ENCODE results near the gene ANKRD11. TPM values are rescaled to one million over a fixed set of nuclear protein-coding genes. Genes with fewer than 3 reads are reported as not detected.
"Not testable (repeated sequence)": the region's sequence is repeated elsewhere in the genome, so short reads cannot be mapped to it uniquely, and the experiment has no call there.

Gene ANKRD11
- total RNA-seq, 4 donors from 2014 or later: 49.8 to 114 (median 82.2) TPM

DNA sequence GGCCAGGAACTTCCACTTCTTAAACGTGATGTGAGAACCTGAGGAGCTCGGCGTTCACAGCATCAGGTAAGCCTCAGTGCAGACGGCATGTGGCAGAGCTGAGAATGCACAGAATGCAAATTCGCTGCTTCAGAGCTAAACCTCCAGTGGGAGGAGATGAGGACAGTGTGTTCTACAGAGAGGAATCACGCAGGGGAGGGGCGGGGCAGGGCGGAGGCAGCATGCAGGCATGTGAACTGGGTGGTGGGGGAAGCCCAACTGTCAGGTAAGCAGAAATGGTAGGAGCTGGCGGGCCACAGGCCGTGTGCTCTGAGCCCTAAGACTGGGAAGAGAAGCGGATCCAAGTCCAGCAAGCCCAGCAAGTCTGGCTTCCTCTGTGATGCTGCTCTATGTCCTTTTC, 178.2 kb downstream of the ANKRD11 start:
- ATAC-seq (ENCODE audit: low FRiP score): peak; percentile 40
- DNase-seq (ENCODE audit: low spot score): no peak
- TF ChIP-seq, protein P1, sequence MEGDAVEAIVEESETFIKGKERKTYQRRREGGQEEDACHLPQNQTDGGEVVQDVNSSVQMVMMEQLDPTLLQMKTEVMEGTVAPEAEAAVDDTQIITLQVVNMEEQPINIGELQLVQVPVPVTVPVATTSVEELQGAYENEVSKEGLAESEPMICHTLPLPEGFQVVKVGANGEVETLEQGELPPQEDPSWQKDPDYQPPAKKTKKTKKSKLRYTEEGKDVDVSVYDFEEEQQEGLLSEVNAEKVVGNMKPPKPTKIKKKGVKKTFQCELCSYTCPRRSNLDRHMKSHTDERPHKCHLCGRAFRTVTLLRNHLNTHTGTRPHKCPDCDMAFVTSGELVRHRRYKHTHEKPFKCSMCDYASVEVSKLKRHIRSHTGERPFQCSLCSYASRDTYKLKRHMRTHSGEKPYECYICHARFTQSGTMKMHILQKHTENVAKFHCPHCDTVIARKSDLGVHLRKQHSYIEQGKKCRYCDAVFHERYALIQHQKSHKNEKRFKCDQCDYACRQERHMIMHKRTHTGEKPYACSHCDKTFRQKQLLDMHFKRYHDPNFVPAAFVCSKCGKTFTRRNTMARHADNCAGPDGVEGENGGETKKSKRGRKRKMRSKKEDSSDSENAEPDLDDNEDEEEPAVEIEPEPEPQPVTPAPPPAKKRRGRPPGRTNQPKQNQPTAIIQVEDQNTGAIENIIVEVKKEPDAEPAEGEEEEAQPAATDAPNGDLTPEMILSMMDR (IDR thresholded peaks at IDR 0.05): no peak

DNA sequence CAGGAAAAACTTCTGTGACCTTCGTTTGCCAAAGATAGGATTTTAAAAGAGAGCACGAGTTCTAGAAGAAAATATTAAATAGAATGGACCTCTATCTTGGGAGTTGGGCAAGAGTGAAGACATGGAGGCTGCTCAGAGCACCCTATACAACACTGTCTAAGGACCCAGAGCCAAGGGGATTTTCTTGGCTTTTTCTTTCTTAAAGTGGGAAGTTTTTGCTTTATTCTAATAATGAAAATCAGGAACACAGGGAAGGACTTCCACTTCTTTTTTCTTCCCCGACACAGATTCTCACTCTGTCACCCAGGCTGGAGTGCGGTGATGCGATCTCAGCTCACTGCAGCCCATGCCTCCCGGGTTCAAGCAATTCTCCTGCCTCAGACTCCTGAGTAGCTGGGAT, 178.7 kb downstream of the ANKRD11 start:
- ATAC-seq (ENCODE audit: low FRiP score) (no peak), DNase-seq (ENCODE audit: low spot score) (no peak)
- TF ChIP-seq, protein P1 (IDR thresholded peaks at IDR 0.05): no peak

DNA sequence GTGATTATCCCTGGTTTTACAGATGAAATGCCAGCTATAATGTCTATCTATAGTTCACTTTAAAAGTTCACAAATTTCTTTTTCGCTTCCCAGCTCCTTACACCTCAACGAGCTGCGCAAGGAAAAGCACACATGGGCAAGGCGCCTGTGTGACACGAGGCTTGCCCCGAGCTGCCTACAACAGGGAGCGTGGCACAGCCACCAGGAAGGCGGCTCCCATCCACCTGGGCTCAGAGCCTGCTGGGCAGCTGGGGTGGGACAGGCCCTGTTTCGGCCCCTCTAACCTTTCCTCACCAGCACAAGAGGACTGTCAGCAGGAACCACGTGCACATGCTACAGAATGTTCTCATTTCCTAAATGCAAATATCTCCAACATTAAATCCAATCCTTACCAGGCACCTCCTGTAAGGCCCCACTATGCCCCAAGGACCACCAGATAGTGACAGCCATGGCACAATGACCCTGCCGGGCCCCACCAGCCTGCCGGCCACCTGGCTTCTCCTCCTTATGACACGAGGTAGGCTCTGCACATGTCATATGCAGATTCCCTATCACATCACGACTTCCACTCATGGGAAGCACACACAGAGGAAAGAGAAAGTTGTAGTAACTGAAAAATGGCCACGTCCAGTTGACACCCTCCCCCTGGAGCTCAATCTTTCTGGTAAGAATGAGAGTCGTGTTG, 180.8 kb downstream of the ANKRD11 start:
- no peak for ATAC-seq (ENCODE audit: low FRiP score)
- TF ChIP-seq, protein P1 (IDR thresholded peaks at IDR 0.05): no peak

DNA sequence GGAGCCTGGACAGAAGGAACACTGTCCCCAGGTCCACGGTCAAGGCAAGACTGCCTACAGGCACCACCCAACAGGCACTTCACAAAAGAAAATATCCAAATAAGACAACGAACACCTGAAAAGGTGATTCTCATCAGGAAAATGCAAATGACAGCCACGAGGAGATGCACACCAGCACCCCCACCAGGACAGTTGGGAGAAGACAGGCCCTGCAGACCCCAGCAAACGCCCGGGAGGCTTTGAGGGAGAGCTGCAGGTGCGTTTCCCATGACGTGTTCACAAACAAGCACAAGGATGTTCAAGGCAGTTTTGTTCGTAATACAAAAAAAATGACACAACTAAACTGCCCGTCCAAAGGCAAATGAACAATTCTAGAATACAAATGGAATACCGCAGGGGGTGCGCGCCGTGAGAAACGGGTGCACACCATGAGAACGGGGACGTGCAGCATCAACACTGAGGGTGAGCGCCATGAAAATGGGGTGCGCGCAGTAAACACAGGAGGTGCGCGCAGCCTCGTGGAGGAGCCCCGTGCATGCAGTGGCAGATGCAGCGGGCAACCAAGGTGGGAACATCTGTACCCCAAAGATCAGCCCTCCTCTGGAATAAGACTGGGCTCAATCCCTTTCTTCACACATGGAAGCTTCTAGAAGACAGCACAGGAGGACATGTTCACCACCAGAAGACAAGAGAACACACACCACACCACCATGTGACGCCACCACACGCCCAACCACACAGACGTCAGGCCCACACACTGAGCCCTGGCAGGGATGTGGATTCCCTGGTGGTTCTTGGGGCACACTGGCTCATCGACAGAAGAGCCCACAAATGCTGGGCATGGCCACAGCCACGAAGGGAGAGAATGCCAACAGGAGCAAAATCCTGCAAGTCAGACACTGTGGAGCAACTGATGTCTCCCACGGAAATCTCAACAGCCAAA, 181.7 kb downstream of the ANKRD11 start:
- DNase-seq (ENCODE audit: low spot score) (no peak), ATAC-seq (ENCODE audit: low FRiP score) (no peak)
- TF ChIP-seq, protein P1 (IDR thresholded peaks at IDR 0.05): peak in 1 of 3 donors; percentile 3

More for the DNA sequence above, 180.8 kb downstream of the ANKRD11 start:
- DNase-seq (ENCODE audit: low spot score): no peak

DNA sequence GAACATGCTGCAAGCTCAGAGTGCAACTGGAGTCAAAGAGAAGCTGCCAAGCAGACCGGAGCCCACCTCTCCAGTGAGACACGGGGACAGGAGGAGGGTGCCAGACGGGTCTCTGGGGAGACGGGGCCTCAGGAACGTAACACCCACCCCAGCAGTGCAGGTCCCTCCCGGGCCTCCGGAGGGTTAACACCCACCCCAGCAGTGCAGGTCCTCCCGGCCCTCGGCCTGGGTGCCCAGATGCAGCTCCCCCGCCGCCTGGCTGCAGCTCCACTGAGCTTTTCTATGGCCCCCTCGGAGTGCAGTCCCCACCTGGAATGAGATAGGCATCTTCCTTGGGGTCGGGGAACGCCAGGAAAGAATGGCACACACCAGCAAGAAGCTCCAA, 182.9 kb downstream of the ANKRD11 start:
- TF ChIP-seq, protein P1 (IDR thresholded peaks at IDR 0.05): no peak
- DNase-seq (ENCODE audit: low spot score): no peak
- ATAC-seq (ENCODE audit: low FRiP score): no peak

DNA sequence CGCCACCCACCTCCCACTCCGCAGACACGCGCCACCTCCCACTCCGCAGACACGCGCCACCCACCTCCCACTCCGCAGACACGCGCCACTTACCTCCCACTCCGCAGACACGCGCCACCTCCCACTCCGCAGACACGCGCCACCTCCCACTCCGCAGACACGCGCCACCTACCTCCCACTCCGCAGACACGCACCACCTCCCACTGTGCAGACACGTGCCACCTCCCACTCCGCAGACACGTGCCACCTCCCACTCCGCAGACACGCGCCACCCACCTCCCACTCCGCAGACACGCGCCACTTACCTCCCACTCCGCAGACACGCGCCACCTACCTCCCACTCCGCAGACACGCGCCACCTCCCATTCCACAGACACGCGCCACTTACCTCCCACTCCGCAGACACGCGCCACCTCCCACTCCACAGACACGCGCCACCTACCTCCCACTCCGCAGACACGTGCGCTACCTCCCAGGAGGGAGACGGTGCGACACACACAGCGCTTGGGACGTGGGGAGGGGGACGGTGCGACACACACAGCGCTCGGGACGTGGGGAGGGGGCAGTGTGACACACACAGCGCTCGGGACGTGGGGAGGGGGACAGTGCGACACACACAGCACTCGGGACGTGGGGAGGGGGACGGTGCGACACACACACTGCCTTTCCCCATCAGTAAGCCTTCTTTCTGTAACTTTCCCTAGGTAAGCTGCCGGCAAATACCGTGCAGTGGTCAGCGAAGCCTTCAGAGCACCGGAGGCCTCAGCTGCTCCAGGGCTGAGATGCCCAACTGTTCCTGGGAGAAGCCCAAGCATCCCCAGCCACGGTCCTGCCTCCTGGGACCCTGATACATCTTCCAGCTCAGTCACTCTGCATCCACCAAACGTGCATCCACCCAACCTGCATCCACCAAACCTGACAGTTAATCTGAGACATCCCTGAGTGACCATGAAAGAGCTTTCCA, 183.6 kb downstream of the ANKRD11 start:
- DNase-seq (ENCODE audit: low spot score); ATAC-seq (ENCODE audit: low FRiP score): not testable (repeated sequence)
